NT2/D1 (cell line): Measurements from ENCODE around the gene SETD7.

Source experiments
- DNase-seq: peaks from one replicate; pipeline ENCODE4 v3.0.0-alpha.2; 2011; ENCODE audit warnings: low read depth, low spot score
- H3K27me3 ChIP-seq: 2 replicates; pipeline ENCODE4 v1.6.0; 2011; ENCODE audit warnings: mild to moderate bottlenecking; ENCODE audit not compliant: insufficient read length, insufficient read depth
- H3K36me3 ChIP-seq: 2 replicates; pipeline ENCODE4 v1.6.1; 2011; ENCODE audit warnings: mild to moderate bottlenecking, low read length, mixed read lengths; ENCODE audit not compliant: insufficient read depth, insufficient read length
- H3K4me1 ChIP-seq: 2 replicates; pipeline ENCODE4 v1.5.1; 2011; ENCODE audit not compliant: insufficient read depth, insufficient read length
- H3K4me3 ChIP-seq: 2 replicates; pipeline ENCODE4 v1.5.1; 2011; ENCODE audit warnings: low read depth; ENCODE audit not compliant: insufficient read length
- H3K9ac ChIP-seq: 2 replicates; pipeline ENCODE4 v1.6.0; 2011; ENCODE audit warnings: low read depth; ENCODE audit not compliant: insufficient read length
- H3K9me3 ChIP-seq: 2 replicates; pipeline ENCODE4 v1.5.1; 2011; ENCODE audit warnings: mild to moderate bottlenecking, low read length; ENCODE audit not compliant: insufficient read depth
- SUZ12 ChIP-seq: IDR thresholded peaks from 2 replicates; pipeline ENCODE4 v1.6.1; 2011; ENCODE audit not compliant: insufficient read length, insufficient read depth; ENCODE audit errors: extremely low read depth
- YY1 ChIP-seq: IDR thresholded peaks from 2 replicates; pipeline ENCODE4 v1.6.1; 2011; ENCODE audit not compliant: insufficient read length, insufficient read depth
- ZNF274 ChIP-seq: IDR thresholded peaks from 2 replicates; pipeline ENCODE4 v1.6.1; 2011; ENCODE audit warnings: mild to moderate bottlenecking, low read depth, low read length

SETD7 gene

DNA sequence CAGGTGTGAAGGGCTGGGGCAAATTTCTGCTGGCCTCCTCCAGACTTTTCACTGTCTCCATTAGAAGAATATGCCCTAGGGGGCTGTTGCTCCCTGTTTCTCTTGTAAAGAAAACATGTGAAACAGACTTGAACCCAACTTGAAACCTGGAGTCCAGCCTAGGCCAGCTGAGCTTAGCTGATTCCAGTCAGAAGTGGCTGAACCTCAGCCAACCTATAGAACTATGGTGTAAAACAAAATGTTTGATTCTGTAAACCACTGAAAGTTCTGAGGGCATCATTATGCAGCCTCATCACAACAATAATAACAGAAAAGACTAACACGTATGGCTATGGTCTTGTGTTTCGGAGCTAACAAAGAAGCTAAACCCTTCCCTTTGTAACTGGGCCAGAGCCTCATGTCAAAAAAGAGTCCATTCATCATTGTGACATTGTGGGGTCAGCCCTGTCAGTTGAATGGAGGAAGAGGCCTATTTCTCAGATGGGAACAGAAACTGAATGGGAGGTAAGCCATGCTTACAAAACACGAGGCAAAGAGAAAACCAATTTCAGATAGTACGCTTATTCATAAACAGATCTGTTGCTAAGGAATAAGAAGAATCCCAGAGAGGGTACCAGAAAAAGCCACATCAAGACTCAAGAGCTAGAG, 34.1 kb downstream of the SETD7 start:
- Histone ChIP-seq H3K9ac (no peak overlapping the region), H3K9me3 (no peaks in the 10 kb centered on the region), H3K4me1 (no peaks in the 10 kb centered on the region), H3K4me3 (no peak overlapping the region), H3K36me3 (peaks cover 47% of the 10 kb centered on the region), H3K27me3 (no peaks in the 10 kb centered on the region)
- DNase-seq = no peak
- no peak for TF ChIP-seq ZNF274
- TF ChIP-seq YY1 = no peak
- TF ChIP-seq SUZ12 = no peak

DNA sequence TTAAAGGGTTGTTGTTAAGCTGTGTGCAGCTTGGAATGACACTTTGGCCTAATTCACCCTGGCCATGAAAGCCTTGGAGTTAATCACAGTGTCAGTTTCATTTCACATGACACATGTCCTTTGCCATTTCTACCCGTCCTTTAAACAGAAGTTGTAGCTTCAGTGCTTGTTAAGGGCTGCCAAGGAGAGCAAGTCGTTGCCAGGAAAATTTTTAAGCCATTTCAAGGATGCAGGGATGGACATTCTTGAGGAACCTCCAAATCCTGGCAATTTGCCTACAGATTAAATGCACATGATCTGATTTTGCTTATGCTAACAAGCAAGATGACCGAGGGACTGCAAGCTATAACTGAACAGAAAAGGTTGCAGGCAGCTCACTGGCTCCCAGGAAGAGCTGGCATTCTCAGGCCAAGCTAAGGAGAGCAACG, 40.5 kb downstream of the SETD7 start:
- H3K27me3 ChIP-seq = no peaks in the 10 kb centered on the region
- TF ChIP-seq ZNF274 (no peak), YY1 (no peak), SUZ12 (no peak)
- H3K9me3 ChIP-seq = no peaks in the 10 kb centered on the region
- DNase-seq = no peak
- H3K4me3 ChIP-seq = no peak overlapping the region
- no peaks in the 10 kb centered on the region for H3K4me1 ChIP-seq
- peaks cover 55% of the 10 kb centered on the region for H3K36me3 ChIP-seq
- H3K9ac ChIP-seq = no peak overlapping the region

DNA sequence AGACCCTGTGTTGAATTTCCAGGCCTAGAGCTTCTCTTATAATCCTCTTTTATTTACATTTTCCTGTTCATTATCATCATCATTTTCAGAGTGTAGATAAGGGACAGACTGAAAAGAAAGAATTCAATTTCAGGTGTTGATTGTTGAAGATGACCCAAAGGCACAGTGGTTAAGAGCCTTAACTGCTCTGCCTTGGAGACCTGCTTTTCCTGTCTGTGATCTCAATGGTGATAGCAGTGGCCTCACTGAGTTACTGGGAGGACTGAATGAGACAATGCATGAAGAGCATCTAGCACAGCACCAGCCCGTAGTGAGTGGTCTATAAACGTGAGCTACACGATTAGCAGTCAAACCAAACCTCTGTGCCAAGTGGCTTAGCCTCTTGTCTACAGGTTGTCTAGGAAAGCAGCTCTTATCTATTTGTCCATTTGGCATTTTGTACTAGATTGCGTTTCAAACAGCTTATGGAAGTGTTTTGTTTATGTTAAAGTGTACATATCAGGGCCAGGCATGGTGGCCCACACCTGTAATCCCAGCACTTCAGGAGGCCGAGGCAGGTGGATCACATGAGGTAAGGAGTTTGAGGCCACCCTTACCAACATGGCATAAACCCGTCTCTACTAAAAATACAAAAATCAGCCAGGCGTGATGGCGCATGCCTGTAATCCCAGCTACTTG, 41.5 kb downstream of the SETD7 start:
- no peaks in the 10 kb centered on the region for H3K27me3 ChIP-seq
- no peak overlapping the region for H3K4me3 ChIP-seq
- no peak for DNase-seq
- peaks cover 57% of the 10 kb centered on the region for H3K36me3 ChIP-seq
- H3K9me3 ChIP-seq = no peaks in the 10 kb centered on the region
- H3K9ac ChIP-seq = no peak overlapping the region
- TF ChIP-seq YY1 = no peak
- TF ChIP-seq ZNF274 = no peak
- no peak for TF ChIP-seq SUZ12
- H3K4me1 ChIP-seq = no peaks in the 10 kb centered on the region

DNA sequence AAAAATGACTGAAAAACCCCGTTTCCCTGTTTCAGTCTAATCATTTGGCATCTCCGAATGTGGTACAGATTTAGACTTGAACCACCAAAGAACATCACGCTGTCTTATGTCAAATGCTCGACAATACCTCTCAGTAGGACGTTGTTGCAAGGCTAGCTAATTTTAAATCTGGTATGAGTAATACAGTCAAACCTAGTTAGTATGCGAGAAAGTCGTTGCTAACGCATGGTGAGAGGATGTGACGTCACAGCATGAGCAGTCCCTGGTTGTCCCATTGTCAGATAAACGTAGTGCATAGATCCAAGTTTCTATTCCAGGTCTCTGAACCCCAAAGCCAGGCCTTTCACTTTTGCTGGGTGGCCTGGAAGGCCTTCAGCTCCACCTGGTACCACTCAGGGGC, 44.7 kb downstream of the SETD7 start:
- Histone ChIP-seq H3K4me1 (no peaks in the 10 kb centered on the region), H3K9ac (no peak overlapping the region), H3K9me3 (no peaks in the 10 kb centered on the region), H3K4me3 (no peak overlapping the region), H3K36me3 (peaks cover 61% of the 10 kb centered on the region), H3K27me3 (no peaks in the 10 kb centered on the region)
- DNase-seq = no peak
- no peak for TF ChIP-seq YY1
- no peak for TF ChIP-seq SUZ12
- no peak for TF ChIP-seq ZNF274

GRCh38 chr4:139509727-139510410, 46.1 kb downstream of the SETD7 start:
- no peak for DNase-seq
- TF ChIP-seq SUZ12 = no peak
- TF ChIP-seq YY1 = no peak
- no peak for TF ChIP-seq ZNF274
- Histone ChIP-seq H3K36me3 (peaks cover 54% of the 10 kb centered on the region), H3K27me3 (no peaks in the 10 kb centered on the region), H3K4me1 (no peaks in the 10 kb centered on the region), H3K9me3 (no peaks in the 10 kb centered on the region), H3K9ac (no peak overlapping the region), H3K4me3 (no peak overlapping the region)

GRCh38 chr4:139508581-139509237, 47.3 kb downstream of the SETD7 start:
- TF ChIP-seq ZNF274 (no peak), SUZ12 (no peak), YY1 (no peak)
- Histone ChIP-seq H3K9ac (no peak overlapping the region), H3K27me3 (no peaks in the 10 kb centered on the region), H3K36me3 (peaks cover 47% of the 10 kb centered on the region), H3K9me3 (no peaks in the 10 kb centered on the region), H3K4me1 (no peaks in the 10 kb centered on the region), H3K4me3 (no peak overlapping the region)
- no peak for DNase-seq
